Measurements from ENCODE around the gene ELP6. TPM values are rescaled to one million over a fixed set of nuclear protein-coding genes. Genes with fewer than 3 reads are reported as not detected.
"Not testable (repeated sequence)": the region's sequence is repeated elsewhere in the genome, so short reads cannot be mapped to it uniquely, and the experiment has no call there.

Gene ELP6
- total and polyA plus RNA-seq, 2 donors (not counting 1 experiment from before 2014, with no cell fraction given): 35.2 to 37.2 TPM

DNA sequence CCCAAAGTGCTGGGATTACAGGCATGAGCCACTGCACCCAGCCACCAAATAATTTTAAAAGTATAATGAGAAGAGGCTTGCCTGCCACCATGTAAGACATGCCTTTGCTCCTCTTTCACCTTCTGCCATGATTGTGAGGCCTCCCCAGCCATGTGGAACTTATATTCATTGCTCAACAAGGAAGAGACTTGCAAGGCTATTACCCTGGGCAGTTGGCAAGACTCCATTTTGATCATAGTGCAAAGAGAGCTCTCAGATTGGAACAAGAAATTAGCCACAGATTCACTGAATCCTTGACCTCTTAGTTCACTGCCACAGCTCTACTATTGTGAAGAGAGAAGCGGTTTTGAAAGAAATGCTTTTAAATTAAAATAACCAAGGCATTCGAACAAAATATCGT lies 43.9 kb downstream of the ELP6 start:
- Histone ChIP-seq H3K9me3 (ENCODE audit: control insufficient read depth, insufficient read depth, low read depth, low read length) (no peaks in the 10 kb centered on the region), H3K27me3 (ENCODE audit: control insufficient read depth, insufficient read depth, low read length) (no peaks in the 10 kb centered on the region), H3K79me2 (ENCODE audit: control insufficient read depth, insufficient read depth, low read length) (peaks cover 27% of the 10 kb centered on the region), H2AFZ (ENCODE audit: low read length) (no peak overlapping the region), H3K4me3 (replicated peaks in 1 of 4; ENCODE audit: control extremely low read depth in 1 of 4, insufficient read depth in 1 of 4, low read depth in 3 of 4, low read length in 4 of 4) (no peak overlapping the region), H3K4me1 (ENCODE audit: control insufficient read depth, extremely low read depth, insufficient read depth, low read length) (no peaks in the 10 kb centered on the region), H3K9ac (ENCODE audit: insufficient read depth, low read length) (no peak overlapping the region), H3K36me3 (ENCODE audit: control insufficient read depth, insufficient read depth, low read length) (no peaks in the 10 kb centered on the region), H4K20me1 (ENCODE audit: control insufficient read depth, extremely low read depth, insufficient read depth, low read length) (no peaks in the 10 kb centered on the region), H3K27ac (ENCODE audit: insufficient read depth, low read length) (no peak overlapping the region), H3K4me2 (ENCODE audit: extremely low read depth, insufficient read depth, low read length) (no peak overlapping the region)
- DNase-seq (ENCODE audit: low read depth in 2 of 2): peak in 1 of 2 donors; percentile 42
- no peak for TF ChIP-seq CTCF (conservative IDR thresholded peaks at IDR 0.05 in 1 of 2, IDR thresholded peaks at IDR 0.05 in 1 of 2; ENCODE audit: low read depth in 1 of 2, low read length in 2 of 2)

DNA sequence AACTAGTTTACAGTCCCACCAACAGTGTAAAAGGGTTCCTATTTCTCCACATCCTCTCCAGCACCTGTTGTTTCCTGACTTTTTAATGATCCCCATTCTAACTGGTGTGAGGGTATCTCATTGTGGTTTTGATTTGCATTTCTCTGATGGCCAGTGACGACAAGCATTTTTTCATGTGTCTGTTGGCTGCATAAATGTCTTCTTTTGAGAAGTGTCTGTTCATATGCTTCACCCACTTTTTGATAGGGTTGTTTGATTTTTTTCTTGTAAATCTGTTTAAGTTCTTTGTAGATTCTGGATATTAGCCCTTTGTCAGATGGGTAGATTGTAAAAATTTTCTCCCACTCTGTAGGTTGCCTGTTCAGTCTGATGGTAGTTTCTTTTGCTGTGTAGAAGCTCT lies 45.2 kb downstream of the ELP6 start:
- not testable (repeated sequence) for H3K36me3 ChIP-seq (ENCODE audit: control insufficient read depth, insufficient read depth, low read length); H3K4me1 ChIP-seq (ENCODE audit: control insufficient read depth, extremely low read depth, insufficient read depth, low read length); H3K27me3 ChIP-seq (ENCODE audit: control insufficient read depth, insufficient read depth, low read length); H3K4me2 ChIP-seq (ENCODE audit: extremely low read depth, insufficient read depth, low read length); DNase-seq (ENCODE audit: low read depth in 2 of 2); H3K27ac ChIP-seq (ENCODE audit: insufficient read depth, low read length); H2AFZ ChIP-seq (ENCODE audit: low read length); H4K20me1 ChIP-seq (ENCODE audit: control insufficient read depth, extremely low read depth, insufficient read depth, low read length); H3K9me3 ChIP-seq (ENCODE audit: control insufficient read depth, insufficient read depth, low read depth, low read length); H3K9ac ChIP-seq (ENCODE audit: insufficient read depth, low read length); H3K4me3 ChIP-seq (replicated peaks in 1 of 4; ENCODE audit: control extremely low read depth in 1 of 4, insufficient read depth in 1 of 4, low read depth in 3 of 4, low read length in 4 of 4)
- H3K79me2 ChIP-seq (ENCODE audit: control insufficient read depth, insufficient read depth, low read length): peaks cover 17% of the 10 kb centered on the region

GRCh38 chr3:47464588-47464987 lies 48.9 kb downstream of the ELP6 start:
- Histone ChIP-seq H3K79me2 (ENCODE audit: control insufficient read depth, insufficient read depth, low read length) (no peaks in the 10 kb centered on the region), H3K4me2 (ENCODE audit: extremely low read depth, insufficient read depth, low read length) (no peak overlapping the region), H2AFZ (ENCODE audit: low read length) (no peak overlapping the region), H3K4me1 (ENCODE audit: control insufficient read depth, extremely low read depth, insufficient read depth, low read length) (no peaks in the 10 kb centered on the region), H3K4me3 (replicated peaks in 1 of 4; ENCODE audit: control extremely low read depth in 1 of 4, insufficient read depth in 1 of 4, low read depth in 3 of 4, low read length in 4 of 4) (no peak overlapping the region), H3K27ac (ENCODE audit: insufficient read depth, low read length) (no peak overlapping the region), H3K36me3 (ENCODE audit: control insufficient read depth, insufficient read depth, low read length) (no peaks in the 10 kb centered on the region), H3K9me3 (ENCODE audit: control insufficient read depth, insufficient read depth, low read depth, low read length) (no peaks in the 10 kb centered on the region), H3K9ac (ENCODE audit: insufficient read depth, low read length) (no peak overlapping the region), H4K20me1 (ENCODE audit: control insufficient read depth, extremely low read depth, insufficient read depth, low read length) (no peaks in the 10 kb centered on the region), H3K27me3 (ENCODE audit: control insufficient read depth, insufficient read depth, low read length) (no peaks in the 10 kb centered on the region)
- no peak for DNase-seq (ENCODE audit: low read depth in 2 of 2)
- no peak for TF ChIP-seq CTCF (conservative IDR thresholded peaks at IDR 0.05 in 1 of 2, IDR thresholded peaks at IDR 0.05 in 1 of 2; ENCODE audit: low read depth in 1 of 2, low read length in 2 of 2)

GRCh38 chr3:47459534-47460085 lies 53.9 kb downstream of the ELP6 start:
- not testable (repeated sequence) for H3K27me3 ChIP-seq (ENCODE audit: control insufficient read depth, insufficient read depth, low read length); H3K4me3 ChIP-seq (replicated peaks in 1 of 4; ENCODE audit: control extremely low read depth in 1 of 4, insufficient read depth in 1 of 4, low read depth in 3 of 4, low read length in 4 of 4); H3K4me2 ChIP-seq (ENCODE audit: extremely low read depth, insufficient read depth, low read length); H2AFZ ChIP-seq (ENCODE audit: low read length); DNase-seq (ENCODE audit: low read depth in 2 of 2); H3K79me2 ChIP-seq (ENCODE audit: control insufficient read depth, insufficient read depth, low read length); H3K4me1 ChIP-seq (ENCODE audit: control insufficient read depth, extremely low read depth, insufficient read depth, low read length); H3K27ac ChIP-seq (ENCODE audit: insufficient read depth, low read length); H3K9ac ChIP-seq (ENCODE audit: insufficient read depth, low read length); H3K9me3 ChIP-seq (ENCODE audit: control insufficient read depth, insufficient read depth, low read depth, low read length); H4K20me1 ChIP-seq (ENCODE audit: control insufficient read depth, extremely low read depth, insufficient read depth, low read length); H3K36me3 ChIP-seq (ENCODE audit: control insufficient read depth, insufficient read depth, low read length)
